GM21390 (cell line): ENCODE data around the gene CCND1.

ENCODE experiments used
- ATAC-seq: cut with Tn5 transposase; IDR thresholded peaks from one replicate; pipeline ENCODE4 v1.9.1; 2021; ENCODE audit not compliant: unreplicated experiment

CCND1 gene

GRCh38 chr11:69640995-69641581, at the start of gene CCND1:
CCND1 (plus strand) TSS chr11:69641156; CDS start chr11:69641314, 158 bp downstream.
- no peak for ATAC-seq

GRCh38 chr11:69592986-69593650, 47.8 kb upstream of the CCND1 start:
- ATAC-seq = no peak

- ATAC-seq = no peak
These were observed 47.1 kb upstream of the CCND1 start for GRCh38 chr11:69593851-69594250.

- no peak for ATAC-seq
These were observed 46.5 kb upstream of the CCND1 start for GRCh38 chr11:69594481-69594880.

- ATAC-seq = no peak
These were observed 44.9 kb upstream of the CCND1 start for GRCh38 chr11:69595805-69596665.

GRCh38 chr11:69598147-69598546, 42.8 kb upstream of the CCND1 start:
- no peak for ATAC-seq

- ATAC-seq = no peak
These were observed 41.5 kb upstream of the CCND1 start for GRCh38 chr11:69599502-69599901.

- no peak for ATAC-seq
These were observed 41.0 kb upstream of the CCND1 start for GRCh38 chr11:69600001-69600400.

- no peak for ATAC-seq
These were observed 39.7 kb upstream of the CCND1 start for GRCh38 chr11:69601011-69601975.

GRCh38 chr11:69603111-69603836, 37.7 kb upstream of the CCND1 start:
- ATAC-seq = no peak

GRCh38 chr11:69604055-69604454, 36.9 kb upstream of the CCND1 start:
- ATAC-seq = no peak

- no peak for ATAC-seq
These were observed 35.0 kb upstream of the CCND1 start for GRCh38 chr11:69605737-69606526.

- ATAC-seq = no peak
These were observed 31.6 kb upstream of the CCND1 start for GRCh38 chr11:69609351-69609750.

- ATAC-seq = no peak
These were observed 29.1 kb upstream of the CCND1 start for GRCh38 chr11:69611548-69612526.

- ATAC-seq = no peak
These were observed 27.4 kb upstream of the CCND1 start for GRCh38 chr11:69613594-69613993.

- no peak for ATAC-seq
These were observed 26.9 kb upstream of the CCND1 start for GRCh38 chr11:69614085-69614484.

GRCh38 chr11:69615545-69616278, 25.2 kb upstream of the CCND1 start:
- ATAC-seq = no peak
